SK-N-SH treated with all-trans-retinoic acid at 6 μM for 48 hours (cell line): Measurements from ENCODE around the gene ZBED1.

Experiments
- ATAC-seq: fragments of 200-7000 bp; cut with Tn5 transposase; 3 replicates; pipeline ENCODE4 v1.9.1; 2020; ENCODE audit warnings: mild to moderate bottlenecking, moderate library complexity
- ARNTL ChIP-seq: fragments of 450-650 bp; formaldehyde crosslinking; IDR thresholded peaks from 2 replicates; pipeline ENCODE4 v1.5.0; 2020; ENCODE audit warnings: low read depth, mild to moderate bottlenecking, moderate library complexity, borderline replicate concordance
- CSDC2 ChIP-seq: fragments of 250-450 bp; sonication (Bioruptor Pico); IDR thresholded peaks from 2 replicates; pipeline ENCODE4 v1.5.0; 2020; ENCODE audit warnings: mild to moderate bottlenecking, moderate library complexity
- ESRRG ChIP-seq: fragments of 250-450 bp; sonication (Bioruptor Pico); IDR thresholded peaks from 2 replicates; pipeline ENCODE4 v1.6.1; 2021; ENCODE audit warnings: mild to moderate bottlenecking
- OSR1 ChIP-seq: fragments of 250-450 bp; sonication (Bioruptor Pico); IDR thresholded peaks from 2 replicates; pipeline ENCODE4 v1.8.0; 2022; ENCODE audit warnings: moderate library complexity, mild to moderate bottlenecking, inconsistent platforms
- PPARA ChIP-seq: fragments of 250-450 bp; sonication (Bioruptor Pico); IDR thresholded peaks from 2 replicates; pipeline ENCODE4 v1.5.0; 2020; ENCODE audit warnings: mild to moderate bottlenecking, borderline replicate concordance
- RARB ChIP-seq: fragments of 250-450 bp; sonication (Bioruptor Pico); IDR thresholded peaks from 2 replicates; pipeline ENCODE4 v1.8.0; 2021; ENCODE audit warnings: mild to moderate bottlenecking, moderate library complexity
- SNAI2 ChIP-seq: fragments of 250-450 bp; sonication (Bioruptor Pico); IDR thresholded peaks from 2 replicates; pipeline ENCODE4 v1.5.0; 2020; ENCODE audit warnings: mild to moderate bottlenecking, moderate library complexity
- TCF4 ChIP-seq: fragments of 250-450 bp; sonication (Bioruptor Pico); IDR thresholded peaks from 2 replicates; pipeline ENCODE4 v1.8.0; 2021; ENCODE audit warnings: mild to moderate bottlenecking, moderate library complexity, borderline replicate concordance
- TOX ChIP-seq: fragments of 250-450 bp; sonication (Bioruptor Pico); IDR thresholded peaks from 2 replicates; pipeline ENCODE4 v1.8.0; 2021; ENCODE audit warnings: mild to moderate bottlenecking, moderate library complexity, borderline replicate concordance
- ZC3H10 ChIP-seq: fragments of 250-450 bp; sonication (Bioruptor Pico); IDR thresholded peaks from 2 replicates; pipeline ENCODE4 v1.5.1; 2021; ENCODE audit warnings: mild to moderate bottlenecking, moderate library complexity
- ZFP3 ChIP-seq: fragments of 250-450 bp; sonication (Bioruptor Pico); IDR thresholded peaks from 2 replicates; pipeline ENCODE4 v1.5.0; 2020; ENCODE audit warnings: mild to moderate bottlenecking, moderate library complexity
- ZFP30 ChIP-seq: fragments of 450-650 bp; formaldehyde crosslinking; IDR thresholded peaks from 2 replicates; pipeline ENCODE4 v1.5.0; 2022; ENCODE audit warnings: mild to moderate bottlenecking, moderate library complexity
- ZNF565 ChIP-seq: fragments of 450-650 bp; formaldehyde crosslinking; conservative IDR thresholded peaks from 2 replicates; pipeline ENCODE4 v1.5.0; 2020; ENCODE audit warnings: low read depth, mild to moderate bottlenecking, moderate library complexity
- ZNF70 ChIP-seq: fragments of 450-650 bp; formaldehyde crosslinking; IDR thresholded peaks from 2 replicates; pipeline ENCODE4 v1.5.0; 2020; ENCODE audit warnings: mild to moderate bottlenecking, moderate library complexity
- ZNF8 ChIP-seq: fragments of 450-650 bp; formaldehyde crosslinking; IDR thresholded peaks from 2 replicates; pipeline ENCODE4 v1.5.0; 2020; ENCODE audit warnings: mild to moderate bottlenecking, moderate library complexity
- TF ChIP-seq, protein P1 (sequence below): fragments of 250-450 bp; sonication (Bioruptor Pico); IDR thresholded peaks from 2 replicates; pipeline ENCODE4 v1.8.0; 2020; ENCODE audit warnings: mild to moderate bottlenecking, moderate library complexity, borderline replicate concordance
- TF ChIP-seq, protein P2 (sequence below): fragments of 250-450 bp; sonication (Bioruptor Pico); IDR thresholded peaks from 2 replicates; pipeline ENCODE4 v1.5.0; 2020; ENCODE audit warnings: mild to moderate bottlenecking, moderate library complexity

ZBED1 gene

DNA sequence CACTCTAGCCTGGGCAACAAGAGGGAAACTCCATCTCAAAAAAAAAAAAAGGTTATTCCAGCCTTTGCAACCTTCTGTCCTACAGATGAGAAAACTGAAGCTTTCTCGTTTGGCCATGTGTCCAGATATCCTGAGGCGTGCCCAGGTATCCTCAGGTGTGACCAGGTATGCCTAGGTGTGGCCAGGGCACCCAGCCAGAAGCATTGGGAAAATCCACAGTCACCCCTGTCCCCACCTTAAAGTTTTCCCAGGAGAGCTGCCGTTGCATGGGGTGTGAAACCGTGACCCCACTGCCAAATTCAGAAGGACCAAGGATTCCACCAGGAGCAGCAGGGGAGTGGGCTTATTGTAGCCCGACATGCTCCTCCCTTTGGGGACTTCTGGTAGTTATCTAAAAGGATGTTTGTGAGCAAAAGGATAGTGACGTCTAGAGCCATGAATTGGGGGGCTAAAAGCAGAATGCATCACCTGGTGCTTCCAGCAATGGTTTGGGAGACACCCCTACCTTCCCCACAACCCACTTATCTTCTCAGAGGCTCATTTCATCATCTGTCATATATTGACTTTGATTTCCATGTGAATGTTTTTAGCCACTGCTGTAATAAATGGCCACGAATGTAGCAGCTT, 4.0 kb upstream of the ZBED1 start (continued):
- TF ChIP-seq, protein P1, sequence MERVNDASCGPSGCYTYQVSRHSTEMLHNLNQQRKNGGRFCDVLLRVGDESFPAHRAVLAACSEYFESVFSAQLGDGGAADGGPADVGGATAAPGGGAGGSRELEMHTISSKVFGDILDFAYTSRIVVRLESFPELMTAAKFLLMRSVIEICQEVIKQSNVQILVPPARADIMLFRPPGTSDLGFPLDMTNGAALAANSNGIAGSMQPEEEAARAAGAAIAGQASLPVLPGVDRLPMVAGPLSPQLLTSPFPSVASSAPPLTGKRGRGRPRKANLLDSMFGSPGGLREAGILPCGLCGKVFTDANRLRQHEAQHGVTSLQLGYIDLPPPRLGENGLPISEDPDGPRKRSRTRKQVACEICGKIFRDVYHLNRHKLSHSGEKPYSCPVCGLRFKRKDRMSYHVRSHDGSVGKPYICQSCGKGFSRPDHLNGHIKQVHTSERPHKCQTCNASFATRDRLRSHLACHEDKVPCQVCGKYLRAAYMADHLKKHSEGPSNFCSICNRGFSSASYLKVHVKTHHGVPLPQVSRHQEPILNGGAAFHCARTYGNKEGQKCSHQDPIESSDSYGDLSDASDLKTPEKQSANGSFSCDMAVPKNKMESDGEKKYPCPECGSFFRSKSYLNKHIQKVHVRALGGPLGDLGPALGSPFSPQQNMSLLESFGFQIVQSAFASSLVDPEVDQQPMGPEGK (CRISPR knock-in tag) = no peak
- TF ChIP-seq ZC3H10 (CRISPR knock-in tag) = no peak
- TF ChIP-seq, protein P2, sequence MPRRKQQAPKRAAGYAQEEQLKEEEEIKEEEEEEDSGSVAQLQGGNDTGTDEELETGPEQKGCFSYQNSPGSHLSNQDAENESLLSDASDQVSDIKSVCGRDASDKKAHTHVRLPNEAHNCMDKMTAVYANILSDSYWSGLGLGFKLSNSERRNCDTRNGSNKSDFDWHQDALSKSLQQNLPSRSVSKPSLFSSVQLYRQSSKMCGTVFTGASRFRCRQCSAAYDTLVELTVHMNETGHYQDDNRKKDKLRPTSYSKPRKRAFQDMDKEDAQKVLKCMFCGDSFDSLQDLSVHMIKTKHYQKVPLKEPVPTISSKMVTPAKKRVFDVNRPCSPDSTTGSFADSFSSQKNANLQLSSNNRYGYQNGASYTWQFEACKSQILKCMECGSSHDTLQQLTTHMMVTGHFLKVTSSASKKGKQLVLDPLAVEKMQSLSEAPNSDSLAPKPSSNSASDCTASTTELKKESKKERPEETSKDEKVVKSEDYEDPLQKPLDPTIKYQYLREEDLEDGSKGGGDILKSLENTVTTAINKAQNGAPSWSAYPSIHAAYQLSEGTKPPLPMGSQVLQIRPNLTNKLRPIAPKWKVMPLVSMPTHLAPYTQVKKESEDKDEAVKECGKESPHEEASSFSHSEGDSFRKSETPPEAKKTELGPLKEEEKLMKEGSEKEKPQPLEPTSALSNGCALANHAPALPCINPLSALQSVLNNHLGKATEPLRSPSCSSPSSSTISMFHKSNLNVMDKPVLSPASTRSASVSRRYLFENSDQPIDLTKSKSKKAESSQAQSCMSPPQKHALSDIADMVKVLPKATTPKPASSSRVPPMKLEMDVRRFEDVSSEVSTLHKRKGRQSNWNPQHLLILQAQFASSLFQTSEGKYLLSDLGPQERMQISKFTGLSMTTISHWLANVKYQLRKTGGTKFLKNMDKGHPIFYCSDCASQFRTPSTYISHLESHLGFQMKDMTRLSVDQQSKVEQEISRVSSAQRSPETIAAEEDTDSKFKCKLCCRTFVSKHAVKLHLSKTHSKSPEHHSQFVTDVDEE = no peak
- TF ChIP-seq, all 23 proteins: peak for 0

DNA sequence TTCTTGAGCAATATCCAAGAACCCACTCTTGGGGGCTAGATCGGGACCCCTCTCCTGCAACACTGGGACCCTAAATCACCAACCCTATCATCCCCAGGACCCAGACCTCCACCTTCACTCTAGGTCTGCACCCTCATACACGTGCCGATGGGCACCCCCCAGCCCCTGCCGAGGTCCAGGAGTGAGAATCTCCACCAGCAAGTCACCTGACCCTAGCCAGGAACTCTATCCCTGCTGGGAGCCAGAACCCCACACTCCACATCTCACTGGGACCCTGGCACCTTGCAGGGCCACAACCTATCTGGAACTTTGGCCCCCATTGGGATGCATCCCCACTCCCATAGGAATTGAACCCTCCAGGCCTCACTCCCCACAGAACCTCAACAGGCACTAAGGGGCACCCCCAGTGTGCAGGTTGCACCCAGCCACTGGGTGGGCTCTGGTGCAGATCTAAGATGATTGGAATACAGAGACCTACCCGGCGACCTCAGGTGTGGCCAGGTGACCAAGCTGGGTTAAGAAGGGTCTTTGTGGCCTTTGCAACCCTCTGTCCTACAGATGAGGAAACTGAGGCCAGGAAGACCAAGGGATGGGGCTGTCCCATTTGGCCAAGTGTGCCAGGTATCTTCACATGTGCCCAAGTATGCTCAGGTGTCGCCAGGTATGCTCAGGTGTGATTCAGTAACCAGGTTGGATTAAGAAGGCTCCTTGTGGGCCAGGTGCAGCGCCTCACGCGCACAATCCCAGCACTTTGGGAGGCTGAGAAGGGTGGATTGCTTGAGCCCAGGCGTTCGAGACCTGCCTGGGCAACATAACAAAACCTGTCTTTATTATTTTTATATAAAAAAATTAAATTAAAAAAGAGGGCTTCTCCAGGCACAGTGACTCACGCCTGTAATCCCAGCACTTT, 3.1 kb upstream of the ZBED1 start:
- no peak for TF ChIP-seq ZFP30 (CRISPR knock-in tag)
- TF ChIP-seq ZNF8 (CRISPR knock-in tag) = no peak
- TF ChIP-seq ZNF70 (CRISPR knock-in tag) = no peak
- no peak for TF ChIP-seq PPARA (CRISPR knock-in tag)
- TF ChIP-seq TCF4 (CRISPR knock-in tag) = no peak
- no peak for TF ChIP-seq CSDC2 (CRISPR knock-in tag)
- no peak for TF ChIP-seq RARB
- TF ChIP-seq SNAI2 (CRISPR knock-in tag) = no peak
- no peak for ATAC-seq

DNA sequence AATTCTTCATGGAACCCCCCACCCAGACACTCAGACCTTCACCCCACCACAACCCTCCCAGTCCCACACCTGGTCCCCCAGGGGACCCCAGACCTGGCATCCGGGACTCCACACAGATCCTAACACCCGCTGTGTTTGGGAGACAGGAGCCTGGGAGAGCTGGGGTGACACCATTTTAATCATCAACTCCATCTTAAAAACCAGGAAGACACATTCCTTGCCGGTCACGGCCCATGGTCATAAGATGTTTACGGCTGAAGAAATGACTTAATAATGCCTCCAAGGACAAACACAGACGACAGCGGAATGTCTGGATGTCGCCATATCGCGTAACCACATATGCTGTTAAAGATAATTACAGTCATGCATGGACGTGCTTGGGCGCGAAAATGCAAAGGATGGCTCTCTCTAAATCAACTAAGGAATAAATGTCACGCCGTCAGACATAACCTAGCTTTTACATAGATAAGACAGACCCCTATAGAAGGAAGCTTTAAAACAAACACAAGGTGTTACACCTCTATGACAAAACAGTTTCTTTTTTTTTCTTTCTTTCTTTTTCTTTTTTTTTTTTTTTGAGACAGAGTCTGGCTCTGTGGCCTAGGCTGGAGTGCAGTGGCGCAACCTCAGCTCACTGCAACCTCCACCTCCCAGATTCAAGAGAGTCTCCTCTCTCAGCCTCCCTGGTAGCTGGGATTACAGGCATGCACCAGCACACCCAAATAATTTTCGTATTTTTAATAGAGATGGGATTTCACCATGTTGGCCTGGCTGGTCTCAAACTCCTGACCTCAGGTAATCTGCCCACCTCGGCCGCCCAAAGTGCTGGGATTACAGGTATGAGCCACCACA, 2.1 kb upstream of the ZBED1 start:
- TF ChIP-seq SNAI2 (CRISPR knock-in tag) (no peak), ZNF8 (CRISPR knock-in tag) (no peak), RARB (no peak), ZNF565 (CRISPR knock-in tag) (no peak), ZC3H10 (CRISPR knock-in tag) (no peak), PPARA (CRISPR knock-in tag) (no peak), ESRRG (no peak), TCF4 (CRISPR knock-in tag) (no peak), ARNTL (CRISPR knock-in tag) (no peak)
- TF ChIP-seq, protein P2 = no peak
- ATAC-seq = no peak

DNA sequence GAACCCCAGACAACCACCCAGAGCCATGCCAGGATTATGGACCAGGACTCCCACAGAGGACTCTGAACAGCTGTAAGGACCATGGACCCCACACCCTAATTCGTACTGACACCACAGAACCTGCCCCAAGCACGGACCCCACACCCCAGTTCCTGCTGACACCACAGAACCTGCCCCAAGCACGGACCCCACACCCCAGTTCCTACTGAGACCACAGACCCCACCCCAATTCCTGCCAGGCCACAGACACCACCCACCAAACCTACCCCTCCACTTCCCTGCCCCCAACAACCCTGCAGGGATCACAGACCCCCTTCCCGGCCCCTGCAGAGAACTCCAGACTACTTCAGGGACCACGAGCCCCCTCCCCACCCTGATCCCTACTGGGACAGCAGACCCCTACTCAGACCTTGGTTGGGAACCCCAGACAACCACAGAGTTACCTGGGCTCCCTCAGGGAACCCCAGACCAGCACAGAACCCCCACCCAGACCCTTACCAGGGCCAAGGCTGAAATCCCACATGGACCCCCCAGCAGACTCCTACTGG, 1.4 kb upstream of the ZBED1 start:
- no peak for TF ChIP-seq OSR1 (CRISPR knock-in tag)
- TF ChIP-seq ARNTL (CRISPR knock-in tag) = no peak
- TF ChIP-seq TOX (CRISPR knock-in tag) = no peak
- TF ChIP-seq ZC3H10 (CRISPR knock-in tag) = no peak
- no peak for TF ChIP-seq CSDC2 (CRISPR knock-in tag)
- no peak for TF ChIP-seq SNAI2 (CRISPR knock-in tag)
- TF ChIP-seq ZFP3 (CRISPR knock-in tag) = no peak
- TF ChIP-seq ZNF8 (CRISPR knock-in tag) = no peak
- no peak for ATAC-seq
